ENCODE measurements around the gene UBTF.

GRCh38 chr17:44263345-44263902 is 43.9 kb upstream of the UBTF start:
- TF ChIP-seq CTCF (IDR thresholded peaks at IDR 0.05) (no peak), EHMT2 (IDR thresholded peaks at IDR 0.05; ENCODE audit: low read depth) (no peak), RAD21 (conservative IDR thresholded peaks at IDR 0.05 in 1 of 2, IDR thresholded peaks at IDR 0.05 in 1 of 2) (no peak), FOSB (CRISPR knock-in tag; IDR thresholded peaks at IDR 0.05) (no peak), CBX2 (IDR thresholded peaks at IDR 0.05; ENCODE audit: borderline replicate concordance, low read depth) (no peak), POLR2A (IDR thresholded peaks at IDR 0.05; ENCODE audit: low read length) (no peak), EHF (CRISPR knock-in tag; IDR thresholded peaks at IDR 0.05) (no peak)
